ENCODE measurements around the gene PNRC1.

The PNRC1 gene

GRCh38 chr6:89085409-89086205 lies 5.1 kb downstream of the PNRC1 start:
- CTCF ChIA-PET: interaction anchor here (0.7 to 1.5 kb wide), 2 partner anchors 11 to 62 kb away, joined by 3 read pairs; no protein-coding TSS in a partner anchor
- POLR2A ChIA-PET: interaction anchor here (0.5 to 0.7 kb wide), 3 partner anchors 9 to 125 kb away, joined by 3 to 4 read pairs (median 3); no protein-coding TSS in a partner anchor
- TF ChIP-seq CTCF (IDR thresholded peaks at IDR 0.05; ENCODE audit: control extremely low read depth, extremely low read depth, low read depth, missing control alignments): no peak

GRCh38 chr6:89087881-89088280 lies 7.3 kb downstream of the PNRC1 start:
- DNase-seq (ENCODE audit: extremely low spot score): no peak
- CTCF ChIA-PET: interaction anchor here (1.0 kb wide), 2 partner anchors 105 to 194 kb away, joined by 4 read pairs; no protein-coding TSS in a partner anchor
- POLR2A ChIA-PET: interaction anchor here (1.0 kb wide), 1 partner anchor 18 kb away, joined by 3 read pairs; no protein-coding TSS in a partner anchor
- no peak for TF ChIP-seq CTCF (IDR thresholded peaks at IDR 0.05; ENCODE audit: control extremely low read depth, extremely low read depth, low read depth, missing control alignments)

More at GRCh38 chr6:89085409-89086205, 5.1 kb downstream of the PNRC1 start:
- DNase-seq (ENCODE audit: extremely low spot score): no peak

DNA sequence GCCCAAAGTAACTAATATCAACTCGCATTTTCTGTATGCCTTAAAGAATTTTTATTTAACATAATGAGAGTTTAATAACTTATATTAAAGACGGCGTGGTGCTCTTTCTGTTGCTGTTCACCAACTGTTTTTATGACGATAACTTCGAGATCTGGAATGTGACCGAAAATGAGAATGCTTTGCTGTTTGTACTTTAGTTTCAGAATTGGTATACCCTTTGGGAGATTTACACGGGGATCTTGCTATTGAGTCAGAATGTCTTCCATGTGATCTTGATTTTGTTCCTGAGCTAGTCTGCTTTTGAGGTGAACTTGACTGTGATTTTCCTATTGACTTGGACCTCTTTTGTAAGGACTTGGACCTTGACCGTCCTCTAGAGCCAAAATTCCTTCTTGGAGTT lies 17.9 kb downstream of the PNRC1 start:
- TF ChIP-seq CTCF (IDR thresholded peaks at IDR 0.05; ENCODE audit: control extremely low read depth, extremely low read depth, low read depth, missing control alignments): no peak
- no peak for DNase-seq (ENCODE audit: extremely low spot score)
- ChIA-PET POLR2A (interaction anchor here (1.0 to 1.9 kb wide), 2 partner anchors 12 to 18 kb away, joined by 3 to 8 read pairs; partner anchors contain the start of gene PNRC1), CTCF (interaction anchor here (0.9 to 3.0 kb wide), 6 partner anchors 8 to 116 kb away, joined by 3 to 11 read pairs (median 6); no protein-coding TSS in a partner anchor)

DNA sequence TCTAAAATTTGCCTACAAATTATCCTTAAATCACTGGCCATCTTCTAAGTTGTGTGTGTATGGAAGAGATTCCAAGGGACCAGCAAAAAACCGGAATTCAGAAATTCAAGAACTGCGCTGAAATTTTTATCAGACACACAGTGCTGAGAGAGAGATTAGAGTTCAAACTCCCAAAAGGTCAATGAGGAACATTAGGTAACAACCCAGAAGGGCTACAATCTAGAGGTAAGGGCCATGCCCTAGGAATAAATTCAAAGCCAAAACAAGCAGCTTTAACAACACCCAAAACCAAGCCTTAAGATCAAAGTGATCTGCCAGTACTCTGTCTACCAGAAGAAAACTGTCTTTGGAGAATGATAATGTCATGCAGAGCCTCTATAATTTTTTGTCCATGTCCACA lies 19.6 kb downstream of the PNRC1 start:
- no peak for DNase-seq (ENCODE audit: extremely low spot score)
- ChIA-PET CTCF (interaction anchor here (1.3 to 3.0 kb wide), 5 partner anchors 9 to 117 kb away, joined by 3 to 11 read pairs (median 7); no protein-coding TSS in a partner anchor), POLR2A (no interaction called here)
- no peak for TF ChIP-seq CTCF (IDR thresholded peaks at IDR 0.05; ENCODE audit: control extremely low read depth, extremely low read depth, low read depth, missing control alignments)

DNA sequence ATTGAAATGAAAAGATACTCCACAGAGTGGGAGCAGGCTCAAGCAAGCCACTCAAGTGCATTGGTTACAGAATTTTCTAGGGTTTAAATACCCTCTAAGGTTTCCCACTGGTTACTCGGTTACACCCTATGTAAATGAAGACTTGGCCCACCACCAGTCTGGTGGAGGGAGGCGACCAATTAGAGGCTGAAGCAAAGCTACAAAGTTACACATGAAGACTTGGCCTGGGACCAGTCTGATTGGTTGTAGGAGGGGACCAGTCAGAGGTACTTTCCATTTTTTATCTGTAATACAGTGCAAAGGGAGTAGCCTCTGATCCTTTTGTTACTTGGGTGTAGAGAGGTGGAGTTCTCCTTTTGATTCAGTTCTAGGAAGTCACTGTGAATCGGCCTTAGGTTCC lies 29.7 kb downstream of the PNRC1 start:
- no peak for TF ChIP-seq CTCF (IDR thresholded peaks at IDR 0.05; ENCODE audit: control extremely low read depth, extremely low read depth, low read depth, missing control alignments)
- POLR2A ChIA-PET: no interaction called here
- CTCF ChIA-PET: interaction anchor here (1.4 to 2.3 kb wide), 2 partner anchors 10 to 17 kb away, joined by 5 to 9 read pairs; no protein-coding TSS in a partner anchor
- DNase-seq (ENCODE audit: extremely low spot score): no peak

DNA sequence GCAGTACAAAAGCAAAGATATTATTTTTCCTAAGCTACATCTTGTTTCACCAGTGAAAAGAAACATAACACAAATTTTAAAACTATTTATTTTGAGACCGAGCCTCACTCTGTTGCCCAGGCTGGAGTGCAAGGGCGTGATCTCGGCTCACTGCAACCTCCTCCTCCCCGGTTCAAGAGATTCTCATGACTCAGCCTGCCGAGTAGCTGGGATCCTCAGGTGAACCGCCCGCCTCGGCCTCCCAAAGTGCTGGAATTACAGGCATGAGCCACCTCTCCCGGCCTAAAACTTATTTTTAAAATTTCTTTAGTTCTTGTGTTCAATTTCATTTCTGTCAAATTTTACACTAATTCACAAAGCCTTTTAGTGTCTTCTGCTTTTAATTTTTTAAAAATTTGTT lies 31.4 kb downstream of the PNRC1 start:
- ChIA-PET POLR2A (no interaction called here), CTCF (interaction anchor here (1.2 to 2.6 kb wide), 2 partner anchors 11 to 13 kb away, joined by 6 to 9 read pairs; no protein-coding TSS in a partner anchor)
- TF ChIP-seq CTCF (IDR thresholded peaks at IDR 0.05; ENCODE audit: control extremely low read depth, extremely low read depth, low read depth, missing control alignments): no peak
- no peak for DNase-seq (ENCODE audit: extremely low spot score)
